Measurements from ENCODE around the gene NTF3. TPM values are rescaled to one million over a fixed set of nuclear protein-coding genes. Genes with fewer than 3 reads are reported as not detected.

Gene NTF3
- polyA plus RNA-seq, 1 of the 3 experiments (the other 2 are of a cell fraction) = not detected

- TF ChIP-seq REST (IDR thresholded peaks at IDR 0.05; ENCODE audit: low read depth, low read length) (no peak), TAF1 (IDR thresholded peaks at IDR 0.05; ENCODE audit: borderline replicate concordance, low read depth, low read length) (no peak), MEF2A (IDR thresholded peaks at IDR 0.05; ENCODE audit: borderline replicate concordance, low read depth) (no peak), CHD2 (IDR thresholded peaks at IDR 0.05; ENCODE audit: low read length, partially characterized antibody) (no peak)
Observed at GRCh38 chr12:5525783-5526367, 94.0 kb downstream of the NTF3 start (continued).

GRCh38 chr12:5533368-5533767, 101.5 kb downstream of the NTF3 start:
- no peak overlapping the region for H3K9ac ChIP-seq
- H3K4me3 ChIP-seq (ENCODE audit: low read depth in 2 of 2, low read length in 1 of 2) = no peak overlapping the region
- TF ChIP-seq NFIC (IDR thresholded peaks at IDR 0.05; ENCODE audit: borderline replicate concordance) (no peak), NRF1 (IDR thresholded peaks at IDR 0.05; ENCODE audit: low read depth, low read length) (no peak), TEAD4 (IDR thresholded peaks at IDR 0.05; ENCODE audit: borderline replicate concordance, insufficient read depth) (no peak), RFX5 (IDR thresholded peaks at IDR 0.05; ENCODE audit: low read length) (no peak), ELF1 (IDR thresholded peaks at IDR 0.05) (no peak), RXRA (IDR thresholded peaks at IDR 0.05; ENCODE audit: borderline replicate concordance, low read depth) (no peak), MXI1 (IDR thresholded peaks at IDR 0.05; ENCODE audit: low read depth, low read length) (no peak), JUND (IDR thresholded peaks at IDR 0.05) (no peak), PBX3 (IDR thresholded peaks at IDR 0.05) (no peak), FOXM1 (IDR thresholded peaks at IDR 0.05; ENCODE audit: low read depth) (no peak), RCOR1 (IDR thresholded peaks at IDR 0.05; ENCODE audit: low read length) (no peak), USF1 (IDR thresholded peaks at IDR 0.05; ENCODE audit: borderline replicate concordance, low read depth) (no peak), CTCF (IDR thresholded peaks at IDR 0.05) (no peak), GABPA (IDR thresholded peaks at IDR 0.05; ENCODE audit: low read depth) (no peak), TAF1 (IDR thresholded peaks at IDR 0.05; ENCODE audit: borderline replicate concordance, low read depth, low read length) (no peak), GATA2 (CRISPR knock-in tag; IDR thresholded peaks at IDR 0.05) (no peak), IRF3 (IDR thresholded peaks at IDR 0.05; ENCODE audit: low read depth, low read length) (no peak), FOSL2 (IDR thresholded peaks at IDR 0.05; ENCODE audit: borderline replicate concordance, low read depth) (no peak), MEF2A (IDR thresholded peaks at IDR 0.05; ENCODE audit: borderline replicate concordance, low read depth) (no peak), POLR2AphosphoS5 (IDR thresholded peaks at IDR 0.05; ENCODE audit: low read depth, low read length) (no peak)
- H3K79me2 ChIP-seq (ENCODE audit: insufficient read depth) = no peaks in the 10 kb centered on the region
- no peaks in the 10 kb centered on the region for H3K9me3 ChIP-seq
- no peak overlapping the region for H2AFZ ChIP-seq (ENCODE audit: low read depth)
- H4K20me1 ChIP-seq (ENCODE audit: insufficient read depth) = no peaks in the 10 kb centered on the region
- H3K4me1 ChIP-seq (ENCODE audit: control insufficient read depth in 1 of 2, insufficient read depth in 2 of 2, low read depth in 1 of 2, low read length in 1 of 2) = no peaks in the 10 kb centered on the region
- no peaks in the 10 kb centered on the region for H3K9me2 ChIP-seq
- H3K4me2 ChIP-seq = no peak overlapping the region
- H3K36me3 ChIP-seq (replicated peaks in 1 of 2; ENCODE audit: control insufficient read depth in 1 of 2, insufficient read depth in 2 of 2, low read length in 1 of 2) = no peaks in the 10 kb centered on the region
- H3K27me3 ChIP-seq (ENCODE audit: insufficient read depth) = peaks cover 29% of the 10 kb centered on the region
- ChIA-PET CTCF (no interaction called here), POLR2A (no interaction called here)
- 0% methylated on average over 3 of the region's 3 CpGs for WGBS (ENCODE audit: low lambda C conversion rate)
- H3K27ac ChIP-seq (ENCODE audit: low read depth in 2 of 2, low read length in 1 of 2) = no peak overlapping the region
- DNase-seq = no peak
- H3F3A ChIP-seq (replicated peaks; ENCODE audit: insufficient read depth) = no peaks in the 10 kb centered on the region
